ENCODE measurements around the gene FGD5.

Gene FGD5

GRCh38 chr3:14921034-14921616 is 102.4 kb downstream of the FGD5 start:
- DNase-seq = peak; percentile 81
- Histone ChIP-seq H3K9me3 (no peaks in the 10 kb centered on the region), H3K4me3 (ENCODE audit: low read depth, low read length) (no peak overlapping the region), H3K27me3 (no peaks in the 10 kb centered on the region), H3K4me1 (no peaks in the 10 kb centered on the region; the same call in 1 of the 2 replicates), H3K36me3 (no peaks in the 10 kb centered on the region)
- TF ChIP-seq, protein P1, sequence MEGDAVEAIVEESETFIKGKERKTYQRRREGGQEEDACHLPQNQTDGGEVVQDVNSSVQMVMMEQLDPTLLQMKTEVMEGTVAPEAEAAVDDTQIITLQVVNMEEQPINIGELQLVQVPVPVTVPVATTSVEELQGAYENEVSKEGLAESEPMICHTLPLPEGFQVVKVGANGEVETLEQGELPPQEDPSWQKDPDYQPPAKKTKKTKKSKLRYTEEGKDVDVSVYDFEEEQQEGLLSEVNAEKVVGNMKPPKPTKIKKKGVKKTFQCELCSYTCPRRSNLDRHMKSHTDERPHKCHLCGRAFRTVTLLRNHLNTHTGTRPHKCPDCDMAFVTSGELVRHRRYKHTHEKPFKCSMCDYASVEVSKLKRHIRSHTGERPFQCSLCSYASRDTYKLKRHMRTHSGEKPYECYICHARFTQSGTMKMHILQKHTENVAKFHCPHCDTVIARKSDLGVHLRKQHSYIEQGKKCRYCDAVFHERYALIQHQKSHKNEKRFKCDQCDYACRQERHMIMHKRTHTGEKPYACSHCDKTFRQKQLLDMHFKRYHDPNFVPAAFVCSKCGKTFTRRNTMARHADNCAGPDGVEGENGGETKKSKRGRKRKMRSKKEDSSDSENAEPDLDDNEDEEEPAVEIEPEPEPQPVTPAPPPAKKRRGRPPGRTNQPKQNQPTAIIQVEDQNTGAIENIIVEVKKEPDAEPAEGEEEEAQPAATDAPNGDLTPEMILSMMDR (IDR thresholded peaks at IDR 0.05; ENCODE audit: low read depth, low read length) = peak; percentile 85

DNA sequence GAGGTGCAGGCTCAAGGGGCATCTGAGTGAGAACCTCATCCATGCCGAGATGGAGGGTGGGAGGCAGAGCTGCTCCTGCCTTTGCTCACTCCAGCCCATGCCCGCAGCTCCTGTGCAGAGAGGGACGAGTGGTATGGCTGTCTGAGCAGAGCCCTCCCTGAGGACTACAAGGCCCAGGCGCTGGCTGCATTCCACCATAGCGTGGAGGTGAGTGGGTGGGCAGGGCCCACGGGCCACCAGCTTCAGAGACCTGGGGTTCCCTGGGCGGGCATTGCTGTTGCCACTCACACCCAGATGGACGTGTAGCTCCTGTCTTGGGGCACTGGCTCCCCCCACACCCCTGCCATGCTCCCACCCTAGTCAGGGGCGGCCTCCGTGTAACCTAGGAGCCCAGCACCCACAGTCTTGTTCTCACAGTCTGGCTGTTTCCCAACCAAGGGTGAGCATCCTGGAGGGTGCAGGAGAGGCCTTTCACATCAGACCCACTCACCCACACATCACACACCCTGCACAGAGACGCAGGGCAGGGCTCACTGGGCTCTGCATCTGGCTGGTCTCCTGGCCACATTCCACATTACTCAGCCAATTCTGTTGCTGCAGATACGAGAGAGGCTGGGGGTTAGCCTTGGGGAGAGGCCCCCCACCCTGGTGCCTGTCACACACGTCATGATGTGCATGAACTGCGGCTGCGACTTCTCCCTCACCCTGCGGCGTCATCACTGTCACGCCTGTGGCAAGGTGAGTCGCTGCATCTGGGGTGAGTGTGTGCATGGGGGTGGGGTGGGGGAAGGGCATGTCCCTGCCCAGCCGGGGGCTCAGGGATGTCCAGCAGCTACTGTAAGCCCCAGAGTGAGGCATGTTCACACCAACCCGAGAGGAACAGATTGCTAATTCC is 103.3 kb downstream of the FGD5 start:
- Histone ChIP-seq H3K9me3 (no peaks in the 10 kb centered on the region), H3K4me3 (ENCODE audit: low read depth, low read length) (no peak overlapping the region), H3K27me3 (no peaks in the 10 kb centered on the region), H3K36me3 (no peaks in the 10 kb centered on the region), H3K4me1 (no peaks in the 10 kb centered on the region; the same call in 1 of the 2 replicates)
- DNase-seq = no peak
- TF ChIP-seq, protein P1 (IDR thresholded peaks at IDR 0.05; ENCODE audit: low read depth, low read length) = no peak

DNA sequence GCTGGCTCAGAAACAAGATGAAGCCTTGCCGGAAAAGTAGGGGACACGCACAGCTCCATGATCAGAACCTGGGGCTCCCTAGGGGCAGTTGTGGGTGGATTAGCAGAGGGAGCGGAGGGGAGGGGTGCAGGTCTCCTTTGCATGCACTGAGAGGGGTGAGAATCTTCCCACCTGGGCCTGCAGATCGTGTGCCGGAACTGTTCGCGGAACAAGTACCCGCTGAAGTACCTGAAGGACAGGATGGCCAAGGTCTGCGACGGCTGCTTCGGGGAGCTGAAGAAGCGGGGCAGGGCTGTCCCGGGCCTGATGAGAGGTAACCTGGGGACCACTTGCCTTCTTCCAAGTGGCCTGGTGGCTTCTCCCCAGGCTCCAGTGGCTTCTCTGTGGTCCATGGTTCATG is 104.1 kb downstream of the FGD5 start:
- H3K36me3 ChIP-seq = no peaks in the 10 kb centered on the region
- no peaks in the 10 kb centered on the region; the same call in 1 of the 2 replicates for H3K4me1 ChIP-seq
- H3K9me3 ChIP-seq = no peaks in the 10 kb centered on the region
- TF ChIP-seq, protein P1 (IDR thresholded peaks at IDR 0.05; ENCODE audit: low read depth, low read length) = no peak
- no peak overlapping the region for H3K4me3 ChIP-seq (ENCODE audit: low read depth, low read length)
- no peak for DNase-seq
- no peaks in the 10 kb centered on the region for H3K27me3 ChIP-seq

GRCh38 chr3:14923476-14923875 is 104.7 kb downstream of the FGD5 start:
- Histone ChIP-seq H3K4me1 (no peaks in the 10 kb centered on the region; the same call in 1 of the 2 replicates), H3K36me3 (no peaks in the 10 kb centered on the region), H3K4me3 (ENCODE audit: low read depth, low read length) (no peak overlapping the region), H3K27me3 (no peaks in the 10 kb centered on the region), H3K9me3 (no peaks in the 10 kb centered on the region)
- DNase-seq = no peak
- TF ChIP-seq, protein P1 (IDR thresholded peaks at IDR 0.05; ENCODE audit: low read depth, low read length) = no peak

GRCh38 chr3:14925729-14926591 is 107.2 kb downstream of the FGD5 start:
- H3K4me3 ChIP-seq (ENCODE audit: low read depth, low read length) = no peak overlapping the region
- no peaks in the 10 kb centered on the region for H3K9me3 ChIP-seq
- H3K36me3 ChIP-seq = no peaks in the 10 kb centered on the region
- TF ChIP-seq, protein P1 (IDR thresholded peaks at IDR 0.05; ENCODE audit: low read depth, low read length) = peak; percentile 76
- no peaks in the 10 kb centered on the region; the same call in 1 of the 2 replicates for H3K4me1 ChIP-seq
- no peaks in the 10 kb centered on the region for H3K27me3 ChIP-seq
- no peak for DNase-seq
